ENCODE measurements around the gene UNC13C. TPM values are rescaled to one million over a fixed set of nuclear protein-coding genes. Genes with fewer than 3 reads are reported as not detected.

Gene UNC13C
- total RNA-seq, 1 donor from 2014 or later, result not detected

DNA sequence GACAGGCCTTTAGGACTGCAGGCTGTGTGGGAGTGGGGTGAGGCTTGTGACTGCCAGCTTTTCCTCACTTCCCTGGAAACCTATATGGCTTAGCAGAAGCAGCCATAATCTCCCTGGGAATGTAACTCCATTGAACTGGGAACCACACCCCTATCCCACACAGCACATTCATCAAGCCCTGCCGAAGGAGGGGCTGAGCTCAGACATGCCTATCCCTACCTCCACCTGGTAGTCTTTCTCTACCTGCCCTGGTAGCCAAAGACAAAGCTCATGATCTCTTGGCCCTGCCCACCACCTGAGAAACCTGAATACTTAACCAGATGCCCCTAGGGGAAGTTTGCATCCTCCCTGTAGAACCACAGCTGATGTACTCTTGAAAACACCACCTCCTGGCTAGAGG lies 219.8 kb downstream of the UNC13C start:
- no peak for DNase-seq (ENCODE audit: low spot score)
- Mint-ChIP-seq H3K9me3 (peaks cover 28% of the 10 kb centered on the region), H3K27me3 (ENCODE audit: insufficient read depth) (no peaks in the 10 kb centered on the region), H3K36me3 (ENCODE audit: low read depth) (no peaks in the 10 kb centered on the region), H3K27ac (no peak overlapping the region), H3K4me1 (ENCODE audit: low read depth) (no peaks in the 10 kb centered on the region), H3K4me3 (no peak overlapping the region)
- intact Hi-C loops (cut with micrococcal nuclease), result no loop called here

DNA sequence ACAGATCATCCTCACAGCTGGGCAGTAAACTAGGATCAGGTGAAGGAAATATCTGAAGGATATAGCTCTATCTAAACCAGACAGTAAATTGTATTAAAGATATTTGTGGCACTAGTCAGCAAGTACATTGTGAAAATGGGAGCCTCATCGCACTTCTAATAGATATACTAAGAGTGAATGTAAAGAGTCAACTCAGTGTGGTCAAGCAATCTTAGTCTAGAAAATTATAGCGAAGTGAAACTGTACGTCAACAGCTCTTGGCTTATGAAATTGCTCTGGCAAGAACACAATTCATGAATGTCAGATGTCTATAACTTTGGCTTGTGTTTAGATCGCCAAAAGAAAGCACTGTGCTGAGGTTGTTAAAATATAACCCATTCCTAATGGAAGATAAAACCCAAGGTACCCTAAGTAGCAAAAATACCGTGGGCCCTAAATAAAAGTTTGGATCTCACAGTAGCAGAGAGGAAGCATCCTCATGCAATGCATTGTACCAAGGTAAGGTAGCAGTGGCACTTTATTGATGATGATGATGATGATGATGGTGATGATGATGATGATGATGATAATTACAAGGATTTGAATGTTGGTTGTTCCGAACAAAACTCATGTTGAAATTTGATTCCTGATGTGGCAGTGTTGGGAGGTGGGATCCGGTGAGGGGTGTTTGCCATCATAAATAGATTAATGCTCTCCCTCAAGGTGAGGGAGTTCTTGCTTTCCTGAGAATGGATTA lies 228.5 kb downstream of the UNC13C start:
- no peak overlapping the region for H3K4me3 Mint-ChIP-seq
- H3K27ac Mint-ChIP-seq, result no peak overlapping the region
- H3K36me3 Mint-ChIP-seq (ENCODE audit: low read depth), result no peaks in the 10 kb centered on the region
- peaks cover 11% of the 10 kb centered on the region for H3K9me3 Mint-ChIP-seq
- H3K27me3 Mint-ChIP-seq (ENCODE audit: insufficient read depth), result no peaks in the 10 kb centered on the region
- no peaks in the 10 kb centered on the region for H3K4me1 Mint-ChIP-seq (ENCODE audit: low read depth)
- DNase-seq (ENCODE audit: low spot score), result no peak
- intact Hi-C loops (cut with micrococcal nuclease), result no loop called here

DNA sequence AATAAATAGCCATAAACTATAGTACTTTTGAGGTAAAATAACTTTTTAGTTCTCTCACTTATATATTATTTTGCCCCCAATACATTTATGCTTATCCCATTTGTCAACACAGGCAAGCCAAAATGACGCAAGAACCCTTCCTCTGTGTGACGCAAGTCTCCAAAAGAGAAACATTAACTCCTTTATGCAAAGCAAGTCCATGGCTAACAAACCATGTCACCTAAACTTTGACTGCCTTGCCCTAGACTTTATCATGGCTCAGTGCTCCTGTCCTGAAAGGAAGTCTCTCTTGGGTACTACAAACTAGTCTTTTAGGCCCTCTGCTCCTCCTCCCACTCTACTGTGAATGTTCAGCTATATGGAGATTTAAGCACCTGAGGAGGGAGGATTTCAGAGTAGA lies 230.5 kb downstream of the UNC13C start:
- no peaks in the 10 kb centered on the region for H3K4me1 Mint-ChIP-seq (ENCODE audit: low read depth)

DNA sequence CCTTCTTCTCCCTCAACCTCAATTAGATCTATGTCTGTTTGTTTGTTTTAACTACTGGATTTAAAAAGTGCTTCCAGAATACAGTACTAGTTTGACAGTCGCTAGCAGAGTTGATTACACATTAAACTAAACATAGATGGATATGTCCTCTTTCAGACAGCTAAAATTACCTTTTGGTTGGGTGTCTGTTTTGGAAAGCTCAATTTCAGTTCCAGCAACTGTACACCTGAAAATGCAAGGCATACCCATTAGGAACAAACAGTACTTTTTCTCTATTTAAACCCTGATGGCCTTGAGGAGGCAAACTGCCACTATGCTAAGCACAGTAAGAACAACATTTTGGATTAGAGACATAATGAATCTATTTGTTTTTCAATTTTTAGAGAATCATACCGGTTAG lies 234.4 kb downstream of the UNC13C start:
- Mint-ChIP-seq H3K27me3 (ENCODE audit: insufficient read depth) (no peaks in the 10 kb centered on the region), H3K27ac (no peak overlapping the region), H3K4me3 (no peak overlapping the region), H3K4me1 (ENCODE audit: low read depth) (no peaks in the 10 kb centered on the region), H3K9me3 (peaks cover 5% of the 10 kb centered on the region), H3K36me3 (ENCODE audit: low read depth) (no peaks in the 10 kb centered on the region)
- intact Hi-C loops (cut with micrococcal nuclease), result no loop called here
- DNase-seq (ENCODE audit: low spot score), result no peak

More for the DNA sequence above, 230.5 kb downstream of the UNC13C start:
- Mint-ChIP-seq H3K4me3 (no peak overlapping the region), H3K27ac (no peak overlapping the region), H3K36me3 (ENCODE audit: low read depth) (no peaks in the 10 kb centered on the region), H3K9me3 (peaks cover 5% of the 10 kb centered on the region), H3K27me3 (ENCODE audit: insufficient read depth) (no peaks in the 10 kb centered on the region)
- intact Hi-C loops (cut with micrococcal nuclease), result no loop called here
- DNase-seq (ENCODE audit: low spot score), result no peak

DNA sequence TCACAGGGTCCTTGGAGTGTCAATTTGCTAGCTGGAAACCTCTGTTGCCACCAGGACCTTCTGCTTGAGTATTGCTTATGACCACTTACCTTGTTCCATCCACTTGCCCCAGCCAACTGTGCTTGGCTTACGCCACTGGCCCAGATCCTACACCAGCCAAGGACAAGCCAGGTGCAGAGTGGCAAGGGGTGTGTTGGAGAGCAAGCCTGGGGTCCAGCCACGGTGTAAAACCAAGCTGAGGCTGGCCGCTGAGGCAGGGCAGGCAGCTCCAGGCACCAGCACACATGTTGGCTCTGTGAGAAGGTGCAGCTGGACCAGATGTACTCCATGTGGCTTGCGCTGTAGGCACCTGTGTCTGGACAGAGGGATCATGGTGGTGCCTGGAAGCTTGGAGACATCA lies 248.2 kb downstream of the UNC13C start:
- H3K4me3 Mint-ChIP-seq, result no peak overlapping the region
- H3K9me3 Mint-ChIP-seq, result no peaks in the 10 kb centered on the region
- DNase-seq (ENCODE audit: low spot score), result no peak
- H3K27me3 Mint-ChIP-seq (ENCODE audit: insufficient read depth), result no peaks in the 10 kb centered on the region
- H3K4me1 Mint-ChIP-seq (ENCODE audit: low read depth), result no peaks in the 10 kb centered on the region
- H3K27ac Mint-ChIP-seq, result no peak overlapping the region
- no peaks in the 10 kb centered on the region for H3K36me3 Mint-ChIP-seq (ENCODE audit: low read depth)
- intact Hi-C loops (cut with micrococcal nuclease), result no loop called here

DNA sequence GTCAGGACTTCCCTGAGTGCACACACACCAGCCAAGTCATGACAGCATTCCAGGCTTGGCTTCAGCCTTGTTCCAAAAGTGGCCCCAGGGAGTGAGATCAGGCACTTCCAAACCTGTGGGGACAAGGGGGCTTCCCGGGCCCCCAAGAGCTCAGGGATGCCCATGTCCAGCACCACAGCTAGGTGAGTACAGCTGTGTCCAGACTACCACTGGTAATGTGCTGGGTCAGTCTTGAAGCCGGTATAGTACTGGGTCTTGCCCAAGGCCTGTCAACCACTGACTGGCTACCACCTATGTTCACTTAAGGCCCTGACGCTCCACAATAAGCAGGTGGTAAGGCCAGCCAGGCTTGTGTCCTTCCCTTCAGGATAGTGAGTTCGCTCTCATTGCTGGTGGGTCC lies 249.3 kb downstream of the UNC13C start:
- Mint-ChIP-seq H3K36me3 (ENCODE audit: low read depth) (no peaks in the 10 kb centered on the region), H3K4me3 (no peak overlapping the region), H3K27me3 (ENCODE audit: insufficient read depth) (no peaks in the 10 kb centered on the region), H3K9me3 (no peaks in the 10 kb centered on the region), H3K4me1 (ENCODE audit: low read depth) (no peaks in the 10 kb centered on the region), H3K27ac (no peak overlapping the region)
- intact Hi-C loops (cut with micrococcal nuclease), result no loop called here
- no peak for DNase-seq (ENCODE audit: low spot score)

DNA sequence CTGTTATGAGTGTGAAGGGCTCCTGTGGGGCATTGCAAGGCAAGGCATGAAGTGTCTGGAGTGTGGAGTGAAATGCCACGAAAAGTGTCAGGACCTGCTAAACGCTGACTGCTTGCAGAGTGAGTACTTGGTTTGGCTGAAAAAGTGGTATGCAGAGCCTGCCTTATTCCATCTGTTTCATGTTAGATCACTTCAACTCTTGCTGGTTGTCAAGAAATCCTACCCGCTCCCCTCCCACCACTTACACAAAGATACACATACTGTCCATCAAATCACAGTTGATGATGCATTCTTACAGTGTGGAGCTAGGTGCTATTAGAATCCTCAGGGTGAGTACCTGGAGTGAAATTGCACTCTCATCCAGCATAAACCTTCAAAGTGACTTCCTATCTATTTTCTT lies 272.1 kb downstream of the UNC13C start:
- no peak overlapping the region for H3K4me3 Mint-ChIP-seq
- H3K4me1 Mint-ChIP-seq (ENCODE audit: low read depth), result no peaks in the 10 kb centered on the region
- intact Hi-C loops (cut with micrococcal nuclease), result no loop called here
- no peaks in the 10 kb centered on the region for H3K36me3 Mint-ChIP-seq (ENCODE audit: low read depth)
- H3K9me3 Mint-ChIP-seq, result no peaks in the 10 kb centered on the region
- H3K27ac Mint-ChIP-seq, result no peak overlapping the region
- no peaks in the 10 kb centered on the region for H3K27me3 Mint-ChIP-seq (ENCODE audit: insufficient read depth)
- DNase-seq (ENCODE audit: low spot score), result no peak

DNA sequence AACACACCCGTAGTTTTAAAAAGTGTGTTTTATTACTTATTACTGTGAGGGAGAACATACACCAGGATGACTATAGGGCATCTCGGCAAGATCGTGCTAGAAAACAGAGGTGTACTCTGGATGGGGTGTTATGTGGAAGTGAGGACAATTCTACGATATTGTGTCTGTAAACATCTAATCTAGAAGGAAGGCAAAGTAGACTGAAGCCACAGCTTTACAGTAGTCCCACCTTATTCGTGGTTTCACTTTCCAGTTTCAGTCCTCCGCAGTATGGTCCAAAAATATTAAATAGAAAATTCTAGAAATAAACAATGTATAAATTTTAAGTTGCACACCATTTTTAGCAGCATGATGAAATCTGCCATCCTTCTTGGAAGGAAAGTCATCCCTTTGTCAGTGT lies 277.9 kb downstream of the UNC13C start:
- no peak for DNase-seq (ENCODE audit: low spot score)
- Mint-ChIP-seq H3K4me1 (ENCODE audit: low read depth) (no peaks in the 10 kb centered on the region), H3K9me3 (no peaks in the 10 kb centered on the region), H3K36me3 (ENCODE audit: low read depth) (no peaks in the 10 kb centered on the region), H3K27me3 (ENCODE audit: insufficient read depth) (no peaks in the 10 kb centered on the region), H3K27ac (no peak overlapping the region), H3K4me3 (no peak overlapping the region)
- intact Hi-C loops (cut with micrococcal nuclease), result no loop called here

DNA sequence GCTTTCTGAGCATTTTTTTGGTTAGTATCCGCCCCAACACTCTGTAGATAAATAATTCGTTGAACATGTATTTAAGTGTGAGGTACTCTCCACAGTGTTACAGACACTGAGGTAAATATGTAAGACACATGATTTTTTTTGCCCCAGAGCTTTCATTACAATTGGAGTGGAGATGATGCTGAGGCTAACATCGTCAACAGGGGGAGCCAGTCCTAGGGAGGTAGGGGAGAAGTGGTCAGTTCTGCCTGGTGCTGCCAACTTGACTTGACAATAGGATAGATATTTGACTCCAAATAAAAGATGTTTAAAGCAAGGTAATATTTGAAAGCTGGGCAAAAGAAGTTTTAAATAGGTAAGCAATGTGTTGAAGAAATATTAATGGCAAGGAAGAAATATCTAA lies 295.7 kb downstream of the UNC13C start:
- no peak for DNase-seq (ENCODE audit: low spot score)
- Mint-ChIP-seq H3K36me3 (ENCODE audit: low read depth) (no peaks in the 10 kb centered on the region), H3K4me1 (ENCODE audit: low read depth) (no peaks in the 10 kb centered on the region), H3K9me3 (no peaks in the 10 kb centered on the region), H3K27me3 (ENCODE audit: insufficient read depth) (no peaks in the 10 kb centered on the region), H3K4me3 (no peak overlapping the region), H3K27ac (no peak overlapping the region)
- intact Hi-C loops (cut with micrococcal nuclease), result no loop called here

DNA sequence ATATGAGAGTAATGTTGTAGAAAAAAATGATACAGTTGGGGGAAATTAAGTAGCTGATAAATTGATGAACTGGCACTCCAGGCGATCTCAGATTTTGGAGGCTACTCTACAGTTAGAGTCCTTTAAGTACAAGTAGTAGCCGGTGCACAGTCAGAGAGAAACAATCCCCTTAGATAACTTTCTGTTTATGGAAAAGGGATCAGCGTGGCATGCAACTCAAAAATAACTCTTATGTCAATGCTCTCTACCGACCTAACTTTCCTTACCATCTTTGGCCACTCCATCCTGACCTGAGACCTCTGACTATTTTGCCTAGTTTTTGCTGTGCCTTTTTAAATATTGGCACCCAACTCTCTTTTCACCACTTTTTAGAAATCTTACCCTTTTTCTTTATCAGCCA lies 299.6 kb downstream of the UNC13C start:
- intact Hi-C loops (cut with micrococcal nuclease), result no loop called here
- H3K36me3 Mint-ChIP-seq (ENCODE audit: low read depth), result no peaks in the 10 kb centered on the region
- H3K4me3 Mint-ChIP-seq, result no peak overlapping the region
- no peaks in the 10 kb centered on the region for H3K27me3 Mint-ChIP-seq (ENCODE audit: insufficient read depth)
- H3K9me3 Mint-ChIP-seq, result no peaks in the 10 kb centered on the region
- H3K4me1 Mint-ChIP-seq (ENCODE audit: low read depth), result no peaks in the 10 kb centered on the region
- H3K27ac Mint-ChIP-seq, result no peak overlapping the region
- DNase-seq (ENCODE audit: low spot score), result no peak

DNA sequence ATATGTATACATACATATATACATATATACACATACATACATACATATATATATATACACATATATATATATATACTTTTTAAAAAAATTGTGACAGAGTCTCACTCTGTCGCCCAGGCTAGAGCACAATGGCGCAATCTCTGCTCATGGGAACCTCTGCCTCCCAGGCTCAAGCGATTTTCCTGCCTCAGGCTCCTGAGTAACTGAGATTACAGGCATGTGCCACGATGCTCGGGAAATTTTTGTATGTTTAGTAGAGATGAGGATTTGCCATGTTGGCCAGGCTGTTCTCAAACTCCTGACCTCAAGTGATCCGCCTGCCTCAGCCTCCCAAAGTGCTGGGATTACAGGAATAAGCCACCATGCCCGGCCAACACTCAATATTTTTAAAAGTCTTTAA lies 302.5 kb downstream of the UNC13C start:
- no peak overlapping the region for H3K4me3 Mint-ChIP-seq
- H3K4me1 Mint-ChIP-seq (ENCODE audit: low read depth), result no peaks in the 10 kb centered on the region
- H3K27ac Mint-ChIP-seq, result no peak overlapping the region
- no peak for DNase-seq (ENCODE audit: low spot score)
- H3K36me3 Mint-ChIP-seq (ENCODE audit: low read depth), result no peaks in the 10 kb centered on the region
- intact Hi-C loops (cut with micrococcal nuclease), result no loop called here
- no peaks in the 10 kb centered on the region for H3K27me3 Mint-ChIP-seq (ENCODE audit: insufficient read depth)
- H3K9me3 Mint-ChIP-seq, result no peaks in the 10 kb centered on the region

DNA sequence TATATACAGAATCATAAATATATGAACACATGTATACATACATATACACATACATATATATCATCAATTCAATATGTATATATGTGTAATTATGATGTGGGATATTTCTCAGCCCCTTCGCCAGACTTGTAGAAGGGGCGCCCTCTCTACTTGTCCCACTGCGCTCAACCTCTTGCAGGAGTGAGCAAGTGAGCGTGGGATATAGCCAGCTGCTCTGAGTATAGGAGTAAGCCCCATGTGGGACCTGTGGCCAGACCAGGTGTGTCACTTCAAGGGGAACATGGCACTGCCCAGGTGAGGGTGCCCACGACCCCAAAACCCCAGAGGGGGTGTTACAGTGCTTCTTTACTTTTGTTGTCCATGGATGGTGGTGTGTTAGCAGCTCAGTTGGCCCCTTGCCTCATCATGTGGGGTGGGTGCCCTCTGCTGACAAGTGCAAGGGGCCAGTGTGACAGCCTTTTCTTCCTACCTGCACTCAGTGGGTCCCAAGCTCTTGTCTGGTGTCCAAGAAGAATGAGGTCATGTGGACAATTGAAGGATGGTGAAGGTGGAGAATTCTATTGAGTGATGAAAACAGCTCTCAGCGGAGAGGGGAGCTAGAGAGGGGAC lies 304.1 kb downstream of the UNC13C start:
- H3K27ac Mint-ChIP-seq, result no peak overlapping the region
- intact Hi-C loops (cut with micrococcal nuclease), result no loop called here
- no peak for DNase-seq (ENCODE audit: low spot score)
- H3K36me3 Mint-ChIP-seq (ENCODE audit: low read depth), result no peaks in the 10 kb centered on the region
- H3K9me3 Mint-ChIP-seq, result no peaks in the 10 kb centered on the region
- H3K4me3 Mint-ChIP-seq, result no peak overlapping the region
- H3K27me3 Mint-ChIP-seq (ENCODE audit: insufficient read depth), result no peaks in the 10 kb centered on the region
- no peaks in the 10 kb centered on the region for H3K4me1 Mint-ChIP-seq (ENCODE audit: low read depth)

DNA sequence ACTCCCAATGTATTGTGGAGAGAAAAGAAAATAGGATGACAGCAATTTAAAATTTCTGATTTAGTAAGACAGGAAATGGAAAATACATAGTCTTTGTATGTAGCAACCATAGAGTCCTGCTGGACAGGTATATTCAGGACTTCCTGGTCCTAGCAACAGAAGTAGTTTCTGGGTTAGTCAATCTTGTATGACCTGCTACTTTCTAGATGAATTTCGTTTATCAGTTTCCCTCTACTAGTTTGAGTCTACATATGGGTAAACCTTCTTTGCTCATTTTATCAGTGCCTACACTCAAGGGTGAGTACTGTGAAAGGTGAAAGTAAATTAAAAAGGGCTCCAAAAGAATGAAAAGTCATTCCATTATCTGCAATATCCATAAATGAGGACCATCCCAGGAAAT lies 309.8 kb downstream of the UNC13C start:
- Mint-ChIP-seq H3K36me3 (ENCODE audit: low read depth) (no peaks in the 10 kb centered on the region), H3K4me1 (ENCODE audit: low read depth) (no peaks in the 10 kb centered on the region), H3K27me3 (ENCODE audit: insufficient read depth) (no peaks in the 10 kb centered on the region), H3K4me3 (no peak overlapping the region), H3K27ac (no peak overlapping the region), H3K9me3 (no peaks in the 10 kb centered on the region)
- intact Hi-C loops (cut with micrococcal nuclease), result no loop called here
- no peak for DNase-seq (ENCODE audit: low spot score)
